HG02884 (cell line): Measurements from ENCODE around the gene ATXN1L.
A peak's percentile ranks its signal among the peaks of the same experiment; 100 is the strongest.
"Not testable (repeated sequence)": the region's sequence is repeated elsewhere in the genome, so short reads cannot be mapped to it uniquely, and the experiment has no call there.

Experiments
- ATAC-seq: cut with Tn5 transposase; IDR thresholded peaks from one replicate; pipeline ENCODE4 v1.9.1; 2021; ENCODE audit warnings: mild to moderate bottlenecking, moderate library complexity; ENCODE audit not compliant: unreplicated experiment

The ATXN1L gene

GRCh38 chr16:71893888-71894228 lies 48.1 kb downstream of the ATXN1L start:
- no peak for ATAC-seq

DNA sequence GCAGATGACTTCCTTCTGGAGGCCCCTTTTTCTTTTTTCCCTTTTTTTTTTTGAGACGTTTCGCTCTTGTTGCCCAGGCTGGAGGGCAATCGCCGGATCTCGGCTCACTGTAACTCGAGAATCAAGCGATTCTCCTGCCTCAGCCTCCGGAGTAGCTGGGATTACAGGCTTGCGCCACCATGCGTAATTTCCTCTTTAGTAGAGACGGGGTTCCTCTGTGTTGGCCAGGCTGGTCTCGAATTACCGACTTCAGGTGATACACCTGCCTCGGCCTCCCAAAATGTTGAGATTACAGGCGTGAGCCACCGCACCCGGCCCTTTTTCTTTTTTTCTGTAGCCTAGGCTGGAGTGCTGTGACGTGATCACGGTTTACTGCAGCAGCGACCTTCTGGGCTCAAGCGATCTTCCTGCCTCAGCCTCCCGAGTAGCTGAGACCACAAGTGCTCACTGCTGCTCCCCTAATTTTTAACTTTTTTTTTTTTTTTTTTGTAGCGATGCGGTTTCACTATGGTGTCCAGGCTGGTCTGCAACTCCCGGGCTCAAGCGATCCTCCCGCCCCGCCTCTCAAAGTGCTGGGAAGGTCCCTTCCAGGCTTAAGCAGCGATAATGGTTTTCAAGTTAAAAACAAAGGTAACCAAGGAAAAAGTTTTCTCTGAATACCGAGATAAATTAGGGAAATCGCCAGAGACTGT lies 48.6 kb downstream of the ATXN1L start:
- no peak for ATAC-seq

DNA sequence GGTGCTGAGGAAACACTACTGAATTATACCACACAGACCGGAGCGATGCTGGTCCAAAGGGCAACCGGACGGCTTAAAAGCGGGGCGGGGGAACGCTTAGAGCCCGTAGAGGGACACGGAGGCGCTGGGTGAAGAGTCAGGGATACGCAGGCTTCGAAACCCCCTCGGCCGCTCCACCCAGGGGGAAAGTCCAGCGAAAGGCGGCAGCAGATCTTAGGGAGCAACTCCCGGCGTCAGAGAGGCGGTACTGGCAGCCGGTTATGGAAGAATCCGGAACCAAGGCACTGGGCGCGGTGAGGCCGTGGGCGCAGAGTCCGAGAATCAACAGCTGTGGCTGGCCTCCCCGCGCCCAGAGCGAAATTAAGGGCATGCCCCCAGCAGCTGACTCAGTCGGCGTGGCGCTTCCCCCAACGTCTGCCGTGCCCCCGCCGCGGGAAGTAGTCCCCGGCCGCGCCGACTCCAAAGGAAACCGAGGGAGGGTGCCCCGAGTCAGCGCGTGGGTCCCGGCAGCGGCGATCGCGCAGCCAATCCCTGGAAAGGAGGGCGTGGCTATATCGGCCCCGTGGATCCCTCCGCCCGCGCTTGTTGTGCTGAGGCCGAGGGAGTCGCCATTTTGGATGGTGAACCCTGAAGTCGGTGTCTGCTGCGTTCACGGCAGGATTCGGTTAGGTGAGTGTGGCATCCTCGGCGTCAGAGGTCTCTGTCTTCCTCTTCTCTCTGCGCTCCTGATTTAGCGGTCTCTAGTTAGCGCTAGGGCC lies 49.3 kb downstream of the ATXN1L start, which contains the start of gene IST1:
Gene IST1, plus strand, starts transcription at position 611 of the 758 bp plus-strand sequence. CDS start 20,110 bp downstream, outside the sequence.
- peak; percentile 78 for ATAC-seq

DNA sequence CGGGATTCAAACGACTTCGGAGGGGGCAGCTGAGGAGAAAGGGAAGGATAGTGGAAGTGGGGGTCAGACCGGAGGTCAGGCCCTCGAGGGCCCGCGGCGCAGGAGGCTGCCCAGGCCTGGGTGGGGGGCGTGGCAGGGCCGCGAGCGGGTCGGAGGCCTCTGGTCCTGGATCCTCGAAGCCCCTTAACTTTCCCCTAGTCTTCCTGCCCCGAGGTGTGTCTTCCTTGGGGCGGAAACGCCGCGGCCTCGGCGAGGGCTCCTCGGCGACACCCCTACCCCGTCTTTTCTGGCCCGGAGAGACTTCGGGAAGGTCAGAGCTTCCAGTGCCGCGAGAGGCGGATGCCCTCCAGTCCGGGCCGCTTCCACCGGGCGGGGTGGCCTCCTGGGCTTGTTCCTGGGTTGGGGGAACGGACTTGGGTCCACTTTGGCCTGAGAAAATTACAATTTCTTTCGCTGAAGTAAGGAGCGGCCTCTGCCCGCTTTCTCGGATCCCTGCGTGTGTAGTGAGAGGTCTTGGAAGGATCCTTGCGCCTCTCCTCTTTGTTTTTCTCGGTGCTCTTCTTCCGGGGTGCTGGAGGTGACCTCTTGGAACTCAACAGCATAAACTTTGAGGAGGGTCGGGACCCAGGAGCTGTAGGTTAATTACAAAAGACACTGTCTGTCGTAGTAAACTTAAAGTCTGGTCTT lies 50.0 kb downstream of the ATXN1L start:
- ATAC-seq = peak; percentile 11

GRCh38 chr16:71896764-71897368 lies 51.1 kb downstream of the ATXN1L start:
- ATAC-seq = no peak

- ATAC-seq = no peak
Observed at GRCh38 chr16:71899171-71899570, 53.4 kb downstream of the ATXN1L start.

DNA sequence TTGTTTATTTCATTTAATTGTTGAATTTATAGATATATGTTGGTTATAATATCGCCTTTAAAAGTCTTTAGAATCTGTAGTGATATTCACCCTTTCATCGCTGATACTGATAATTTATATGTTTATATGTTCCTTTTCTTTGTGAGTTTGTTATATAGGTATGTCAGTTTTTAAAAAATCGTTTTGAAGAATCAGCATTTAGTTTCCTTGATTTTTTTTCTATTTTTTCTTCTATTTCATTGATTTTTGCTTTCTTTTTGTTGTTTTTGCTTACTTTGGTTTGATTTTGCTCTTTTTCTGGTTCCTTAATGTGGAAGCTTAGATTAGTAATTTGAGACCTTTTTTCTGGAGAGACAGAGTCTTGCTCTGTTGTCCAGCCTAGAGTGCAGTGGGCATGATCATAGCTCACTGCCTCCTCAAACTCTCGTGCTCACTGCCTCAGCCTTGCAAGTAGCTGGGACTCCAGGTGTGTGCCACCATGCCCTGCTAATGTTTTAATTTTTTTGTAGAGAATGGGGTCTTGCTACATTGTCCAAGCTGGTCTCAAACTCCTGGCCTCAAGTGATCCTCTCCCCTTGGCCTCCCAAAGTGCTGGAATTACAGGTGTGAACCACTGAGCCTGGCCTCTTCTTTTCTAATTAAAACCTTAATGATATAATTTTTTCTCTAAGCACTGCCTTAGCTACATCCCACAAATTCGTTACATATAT lies 57.0 kb downstream of the ATXN1L start:
- ATAC-seq = no peak

GRCh38 chr16:71903608-71904007 lies 57.8 kb downstream of the ATXN1L start:
- ATAC-seq = no peak

GRCh38 chr16:71904239-71904638 lies 58.5 kb downstream of the ATXN1L start:
- no peak for ATAC-seq

- not testable (repeated sequence) for ATAC-seq
Observed at GRCh38 chr16:71905765-71906164, 60.0 kb downstream of the ATXN1L start.
